Esophagus squamous epithelium (tissue), 4 donors: ENCODE results near the gene TOB1.

Experiments
- CTCF ChIP-seq, 6 experiments: fragments of 450-650 bp in 4 of 6; fragments of 200-600 bp in 2 of 6; sonication (generic) in 2 of 6; IDR thresholded peaks; one replicate each; pipeline ENCODE4 v1.5.1; 2016 to 2019; ENCODE audit warnings: antibody characterized with exemption in 6 of 6, mild to moderate bottlenecking in 4 of 6, moderate library complexity in 4 of 6
- POLR2A ChIP-seq, 4 donors: fragments of 450-650 bp; IDR thresholded peaks; one replicate each; pipeline ENCODE4 v1.6.1; 2017; ENCODE audit warnings: antibody characterized with exemption in 4 of 4, mild to moderate bottlenecking in 4 of 4, moderate library complexity in 3 of 4

DNA sequence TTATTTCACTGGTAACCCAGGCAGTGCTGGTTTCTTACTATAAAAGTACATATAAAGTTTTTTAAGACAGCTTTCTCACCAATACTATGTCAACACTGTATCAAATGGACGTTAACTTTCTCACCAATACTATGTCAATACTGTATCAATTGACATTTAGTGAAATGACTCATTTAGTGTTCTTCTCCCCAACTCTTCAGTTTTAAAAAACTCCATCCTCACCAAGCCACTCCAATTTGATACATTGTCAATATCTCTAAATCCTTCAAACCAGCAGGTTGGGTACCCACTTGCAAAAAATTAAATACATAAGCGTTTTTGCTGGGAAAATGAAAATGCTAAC, 4.8 kb downstream of the TOB1 start:
- no peak for TF ChIP-seq CTCF (IDR thresholded peaks at IDR 0.05)
- no peak for TF ChIP-seq POLR2A (IDR thresholded peaks at IDR 0.05)
